ENCODE results near the gene MT4.
"Not testable (repeated sequence)": the region's sequence is repeated elsewhere in the genome, so short reads cannot be mapped to it uniquely, and the experiment has no call there.

MT4 gene

DNA sequence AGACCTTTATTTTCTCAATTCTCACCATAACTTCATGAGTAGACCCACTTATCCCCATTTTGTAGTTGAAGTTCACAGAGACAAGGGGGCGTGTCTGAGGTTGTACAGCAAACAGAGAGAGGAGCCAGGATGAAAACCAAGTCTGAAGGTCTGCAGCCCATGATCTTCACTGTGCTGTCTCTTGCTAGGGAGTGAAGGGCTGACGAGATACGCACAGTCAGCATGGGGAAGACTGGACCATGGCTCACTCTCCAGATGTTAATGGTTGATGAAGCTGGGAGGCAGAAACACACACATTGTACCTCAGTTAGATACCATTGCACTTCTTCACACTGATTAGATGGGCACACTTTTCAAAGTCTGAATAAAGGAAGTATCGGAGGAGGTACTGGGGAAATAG, 5.8 kb upstream of the MT4 start:
- DNase-seq, result no peak

DNA sequence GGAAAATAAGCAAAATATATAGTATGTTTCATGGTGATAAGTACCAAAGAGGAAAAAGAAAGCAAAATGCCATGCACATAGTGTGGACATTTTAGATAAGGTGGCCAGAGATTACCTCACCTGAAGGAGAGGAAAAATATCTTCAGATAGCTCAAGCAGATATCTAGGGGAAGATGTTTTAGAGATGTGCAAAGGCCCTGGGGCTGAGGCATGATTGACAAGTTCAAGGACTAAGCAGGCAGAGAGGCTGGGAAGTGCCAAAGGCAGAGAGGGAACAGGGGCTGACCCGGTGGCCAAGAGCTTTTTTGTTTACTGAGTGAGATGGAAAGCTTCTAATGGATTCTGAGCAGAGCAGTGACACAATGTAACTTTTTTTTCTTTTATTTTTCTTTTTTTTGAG, 4.4 kb upstream of the MT4 start:
- no peak for DNase-seq

DNA sequence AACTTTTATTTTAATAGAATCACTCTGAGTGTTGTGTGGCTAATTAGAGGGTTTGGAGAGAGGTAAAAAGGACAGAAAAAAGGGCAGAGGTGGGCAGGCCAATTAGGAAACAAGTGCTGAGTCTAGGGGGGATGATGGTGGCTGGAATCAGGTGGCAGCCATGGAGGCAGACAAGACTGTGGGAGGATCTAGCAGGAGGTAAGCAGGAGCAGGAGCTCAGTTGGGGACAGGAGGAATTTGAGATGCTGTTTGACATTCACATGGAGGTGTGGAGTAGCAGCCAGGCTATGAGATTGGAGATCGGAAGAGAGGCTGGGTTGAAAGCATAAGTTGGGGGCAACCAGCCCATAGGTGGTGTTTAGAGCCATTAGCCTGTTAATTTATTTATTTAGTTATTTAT, 3.7 kb upstream of the MT4 start:
- no peak for DNase-seq

DNA sequence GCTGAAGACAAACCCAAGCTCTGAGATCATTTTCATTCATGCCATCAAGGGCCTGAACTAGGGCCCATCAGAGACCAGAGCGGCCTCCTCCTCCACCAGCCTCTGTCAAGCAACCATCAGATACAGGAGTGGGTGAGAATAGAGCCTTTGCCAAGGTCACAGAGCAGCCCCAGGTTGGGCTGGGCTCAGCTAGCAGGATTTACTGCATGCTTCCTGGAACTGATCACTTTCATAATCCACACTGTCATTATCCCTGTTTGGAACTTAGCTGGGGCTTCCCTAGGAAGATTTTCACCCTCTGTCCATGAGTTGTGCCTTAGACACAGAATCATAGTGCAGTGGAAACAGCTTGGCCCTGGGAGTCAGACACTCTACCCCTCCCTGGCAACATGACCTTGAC, 5.1 kb downstream of the MT4 start:
- no peak for DNase-seq

DNA sequence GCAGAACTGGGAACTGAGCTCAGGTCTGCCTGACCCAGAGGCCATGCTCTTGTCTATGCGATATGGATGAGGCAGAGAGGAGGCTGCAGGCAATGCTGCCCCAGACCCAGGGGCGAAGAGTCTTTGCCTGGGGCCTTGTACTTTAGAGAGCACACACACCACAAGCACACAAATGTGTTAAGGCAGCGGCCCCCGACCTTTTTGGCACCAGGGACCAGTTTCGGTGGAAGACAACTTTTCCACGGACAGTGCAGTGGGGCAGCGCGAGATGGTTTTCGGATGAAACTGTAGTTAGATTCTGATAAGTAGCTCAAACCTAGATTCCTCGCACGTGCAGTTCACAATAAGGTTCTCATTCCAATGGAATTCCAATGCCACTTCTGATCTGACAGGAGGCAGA, 6.7 kb downstream of the MT4 start:
- DNase-seq, result no peak

DNA sequence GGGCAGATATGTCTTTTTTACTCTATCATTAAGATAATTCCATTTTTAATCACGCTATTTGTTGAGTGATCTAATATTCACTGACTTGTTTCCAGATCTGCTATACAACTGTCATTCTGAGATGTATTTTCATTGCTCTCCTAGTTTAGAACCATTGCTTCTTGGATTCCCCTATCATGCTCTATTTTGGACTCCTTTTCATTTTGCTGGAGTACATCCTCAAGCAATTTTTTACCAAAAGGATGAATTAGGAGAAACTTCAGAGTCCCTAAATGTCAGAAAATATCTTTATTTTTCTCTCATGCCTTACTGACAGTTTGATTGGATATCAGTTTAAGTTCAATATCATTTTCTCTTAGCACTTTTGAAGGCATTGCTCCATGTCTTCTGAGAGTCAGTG, 9.8 kb downstream of the MT4 start:
- no peak for DNase-seq

DNA sequence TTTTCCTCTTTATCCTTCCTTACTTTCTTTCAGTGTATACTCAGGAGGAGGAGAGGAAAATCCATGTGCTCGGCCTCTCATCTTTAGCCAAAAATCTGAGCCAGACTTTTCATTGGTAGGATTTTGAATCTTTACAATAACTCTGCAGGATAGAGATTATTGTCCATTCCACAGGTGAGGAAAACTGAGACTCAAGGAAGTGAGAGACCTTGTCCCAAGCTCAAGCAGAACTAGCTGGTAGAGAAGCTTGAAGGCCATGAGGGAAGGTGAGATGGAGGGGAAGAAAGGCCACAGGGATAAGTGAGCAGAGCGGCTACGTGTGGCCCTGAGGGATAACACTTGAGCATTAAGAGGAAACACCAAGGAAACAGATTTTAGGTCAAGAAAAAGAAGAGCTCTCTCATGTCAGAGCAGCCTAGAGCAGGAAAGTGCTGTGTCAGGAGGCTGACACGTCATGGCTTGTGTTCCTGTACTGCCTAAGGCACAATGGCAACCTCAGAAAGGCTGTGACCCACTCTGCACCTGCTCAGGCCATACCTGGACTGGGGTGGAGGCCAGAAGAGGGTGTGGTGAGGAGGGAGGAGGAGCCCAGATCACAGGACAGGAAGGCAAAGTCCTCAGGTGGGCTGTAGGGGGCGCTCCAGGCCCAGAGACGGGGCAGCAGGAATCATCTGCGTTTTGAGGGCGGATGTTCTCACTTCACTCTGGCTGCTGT, 11.9 kb downstream of the MT4 start:
- no peak for DNase-seq

DNA sequence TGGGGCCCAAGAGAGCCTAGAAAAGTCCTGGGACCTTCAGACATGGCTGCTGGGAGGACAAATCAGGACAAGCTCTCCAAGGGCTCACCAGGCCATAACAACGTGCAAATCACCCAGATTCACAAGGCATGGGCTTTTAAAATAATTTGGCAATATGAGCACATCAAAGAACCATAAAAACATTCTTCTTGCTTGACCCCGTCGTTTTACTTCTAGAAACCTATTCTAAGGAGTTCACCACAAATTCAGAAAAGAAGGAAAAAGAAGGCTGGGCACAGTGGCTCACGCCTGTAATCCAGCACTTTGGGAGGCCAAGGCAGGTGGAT, 12.4 kb downstream of the MT4 start:
- DNase-seq, result no peak

DNA sequence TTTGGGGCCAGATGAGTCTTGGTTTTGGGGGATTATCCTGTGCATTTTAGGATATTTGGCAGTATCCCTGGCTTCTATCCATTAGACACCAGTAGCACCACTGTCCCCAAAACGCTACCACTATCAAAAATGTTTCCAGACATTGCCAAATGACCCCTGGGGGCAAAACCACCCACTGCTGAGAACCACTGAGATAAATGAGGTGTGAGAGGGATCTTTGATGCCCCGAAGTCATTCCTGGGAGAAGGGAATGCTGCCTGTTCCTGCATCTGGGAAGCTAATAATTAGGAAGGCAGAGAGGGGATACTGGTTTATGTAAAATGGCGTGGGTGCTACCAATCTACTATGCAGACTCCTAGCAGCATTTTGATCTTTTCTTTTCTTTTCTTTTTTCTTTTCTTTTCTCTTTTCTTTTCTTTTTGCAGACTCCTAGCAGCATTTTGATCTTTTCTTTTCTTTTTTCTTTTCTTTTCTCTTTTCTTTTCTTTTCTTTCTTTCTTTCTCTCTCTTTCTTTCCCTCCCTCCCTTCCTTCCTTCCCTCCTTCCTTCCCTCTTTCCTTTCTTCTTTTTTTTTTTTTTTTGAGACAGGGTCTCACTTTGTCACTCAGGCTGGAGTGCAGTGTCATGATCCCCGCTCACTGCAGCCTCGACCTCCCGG, 15.6 kb downstream of the MT4 start:
- no peak for DNase-seq

DNA sequence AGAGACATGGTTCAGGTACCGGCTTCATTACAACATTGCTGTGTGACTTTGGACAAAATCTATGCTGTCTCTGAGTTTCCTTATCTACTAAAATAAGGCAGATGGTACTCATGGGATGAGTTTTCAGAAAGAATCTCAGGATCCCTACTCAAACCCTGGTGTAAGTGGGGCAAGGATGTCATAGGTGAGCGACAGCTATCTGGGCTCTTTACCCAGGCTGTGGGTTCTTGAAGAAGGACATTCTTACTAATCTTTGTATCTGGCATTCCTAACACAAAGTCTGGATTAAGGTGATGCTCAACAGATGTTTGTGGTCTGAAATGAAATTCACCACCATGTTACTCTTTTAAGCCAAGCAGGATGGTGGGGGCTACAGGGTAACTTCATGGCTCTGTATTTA, 18.0 kb downstream of the MT4 start:
- not testable (repeated sequence) for DNase-seq

DNA sequence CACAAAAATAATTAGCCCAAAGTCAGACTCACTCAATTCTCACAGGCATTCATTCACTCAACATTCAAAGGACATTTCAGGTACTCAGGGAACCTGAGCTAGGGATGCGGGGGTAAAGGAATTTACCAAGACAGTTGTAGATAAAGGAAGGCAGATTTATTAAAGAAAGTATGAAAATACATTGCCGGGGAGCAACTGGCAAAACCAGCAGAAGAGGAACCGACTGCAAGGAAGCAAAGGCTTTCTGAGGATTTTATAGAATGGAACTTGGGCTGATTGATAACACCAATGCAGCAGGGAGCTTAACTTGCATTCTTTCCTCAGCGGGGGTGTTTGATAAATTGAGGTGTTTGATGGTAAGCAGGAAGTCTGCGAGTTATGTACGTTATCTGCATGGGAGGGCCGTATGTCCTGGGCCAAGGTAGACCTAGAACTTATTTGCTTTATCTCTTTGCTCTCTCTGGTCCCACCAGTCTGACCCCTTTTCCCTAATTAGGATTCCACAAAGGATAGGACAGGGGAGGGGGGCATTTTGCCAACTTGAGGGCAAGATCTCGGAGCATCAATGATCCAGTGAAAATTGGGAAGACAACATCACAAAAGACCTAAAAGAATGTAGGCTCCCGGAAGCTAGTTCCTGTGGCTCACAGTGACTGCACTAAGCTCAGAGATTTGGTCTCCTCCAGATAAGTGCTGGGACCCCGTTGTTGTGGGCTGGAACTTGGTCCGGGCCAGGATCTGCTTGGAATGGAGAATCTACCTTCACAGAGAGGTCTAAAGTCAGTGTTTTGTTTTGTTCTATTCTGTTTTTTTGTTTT, 18.7 kb downstream of the MT4 start:
- no peak for DNase-seq

DNA sequence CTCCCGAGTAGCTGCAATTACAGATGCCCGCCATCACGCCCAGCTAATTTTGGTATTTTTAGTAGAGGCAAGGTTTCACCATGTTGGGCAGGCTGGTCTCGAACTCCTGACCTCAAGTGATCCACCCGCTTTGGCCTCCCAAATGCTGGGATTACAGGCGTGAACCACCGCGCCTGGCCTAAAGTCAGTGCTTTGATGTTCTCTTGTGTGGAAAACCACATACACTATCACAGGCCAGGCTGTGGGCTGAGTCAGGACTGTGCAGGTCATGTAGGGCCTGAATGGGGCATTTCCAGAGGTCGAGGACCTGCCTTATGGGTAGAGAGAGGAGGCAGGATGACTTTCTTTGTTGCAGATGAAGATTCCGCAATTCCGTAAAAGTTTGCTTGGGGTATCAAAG, 19.4 kb downstream of the MT4 start:
- no peak for DNase-seq

DNA sequence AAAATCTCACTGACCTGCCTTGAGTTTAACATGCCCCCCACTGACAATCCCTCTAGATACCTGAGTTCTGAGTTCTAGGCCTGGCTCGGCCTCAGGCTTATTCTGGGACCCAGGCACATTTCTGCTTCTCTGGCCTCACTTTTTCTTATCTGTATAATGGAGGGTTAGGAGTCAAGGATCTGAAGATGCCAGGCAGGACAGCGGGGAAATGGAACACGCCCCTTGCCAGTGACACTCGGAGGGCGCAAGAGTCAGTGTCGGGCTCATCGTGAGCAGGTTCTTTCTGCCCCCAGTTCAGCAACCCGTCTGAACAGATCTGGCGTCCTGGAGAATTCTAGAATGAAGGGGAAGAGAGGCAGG, 23.9 kb downstream of the MT4 start:
- no peak for DNase-seq

DNA sequence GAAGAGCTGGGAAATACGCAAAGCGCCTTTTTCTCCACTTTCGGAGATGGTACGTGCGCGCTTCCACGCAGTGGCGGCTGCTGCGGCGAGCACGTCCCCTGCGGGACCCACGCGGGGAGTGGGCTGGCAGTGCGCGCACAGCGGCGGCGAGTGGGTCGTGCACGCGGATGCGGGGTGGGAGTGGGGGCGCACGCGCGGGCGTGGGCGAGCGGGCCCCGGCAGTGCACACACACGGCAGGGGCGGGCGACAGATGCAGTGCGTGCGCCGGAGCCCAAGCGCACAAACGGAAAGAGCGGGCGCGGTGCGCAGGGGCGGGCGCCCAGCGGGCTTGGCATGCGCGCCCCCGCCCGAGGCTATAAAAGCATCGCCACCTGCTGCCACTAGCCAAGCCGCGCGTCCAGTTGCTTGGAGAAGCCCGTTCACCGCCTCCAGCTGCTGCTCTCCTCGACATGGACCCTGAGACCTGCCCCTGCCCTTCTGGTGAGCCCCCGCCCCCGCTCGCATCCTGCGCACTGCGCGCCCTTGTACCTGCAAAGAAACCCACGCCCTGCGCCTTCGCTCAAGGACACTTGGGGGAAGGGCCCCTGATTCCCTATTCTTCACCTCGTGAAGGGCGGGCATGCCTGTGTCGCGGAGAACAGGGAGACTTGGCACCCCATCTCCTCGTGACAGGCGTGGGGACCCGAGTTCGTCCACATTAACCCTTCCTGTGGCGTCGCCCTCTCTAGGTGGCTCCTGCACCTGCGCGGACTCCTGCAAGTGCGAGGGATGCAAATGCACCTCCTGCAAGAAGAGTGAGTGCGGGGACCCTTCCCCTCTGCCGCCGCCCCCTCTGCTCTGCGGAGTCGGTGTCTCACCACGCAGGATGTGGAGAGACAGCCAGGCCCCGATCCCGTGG, 24.5 kb downstream of the MT4 start, which contains the start of gene MT3:
TSS of gene MT3 (plus strand) at position 388 of the 899 bp plus-strand sequence. CDS start at position 451, 63 bp downstream.
- DNase-seq, result no peak

DNA sequence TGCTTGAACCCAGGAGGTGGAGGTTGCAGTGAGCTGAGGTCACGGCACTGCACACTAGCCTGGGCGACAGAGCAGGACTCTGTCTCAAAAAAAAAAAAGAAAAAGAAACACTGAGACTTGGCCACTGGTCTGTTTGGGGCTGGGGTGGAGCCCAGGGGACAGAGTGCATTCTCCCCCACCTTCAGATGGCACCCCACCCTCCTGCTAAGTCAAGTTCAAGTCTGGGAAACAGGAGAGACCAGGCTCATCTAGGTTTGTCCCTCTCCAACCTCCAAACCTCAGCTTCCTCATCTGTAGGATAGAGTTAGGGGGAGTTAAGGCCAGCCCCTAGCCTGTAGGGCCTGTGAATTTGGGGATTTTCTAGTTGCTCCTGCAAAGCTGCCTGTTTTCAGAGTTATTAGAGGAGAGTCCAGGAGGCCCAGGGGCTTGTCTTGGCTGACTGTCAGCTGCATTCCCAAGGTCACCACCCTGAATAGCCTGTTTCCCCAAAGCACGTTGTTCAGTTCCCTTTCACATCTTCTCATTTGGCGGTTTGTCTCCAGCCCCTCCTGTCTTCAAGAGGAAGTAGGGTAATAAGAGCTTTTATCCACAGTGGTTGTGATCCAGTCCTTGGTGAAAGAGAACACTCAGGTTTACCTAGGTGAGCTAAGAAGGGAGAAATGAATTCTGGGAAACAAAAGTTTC, 26.6 kb downstream of the MT4 start:
- no peak for DNase-seq

DNA sequence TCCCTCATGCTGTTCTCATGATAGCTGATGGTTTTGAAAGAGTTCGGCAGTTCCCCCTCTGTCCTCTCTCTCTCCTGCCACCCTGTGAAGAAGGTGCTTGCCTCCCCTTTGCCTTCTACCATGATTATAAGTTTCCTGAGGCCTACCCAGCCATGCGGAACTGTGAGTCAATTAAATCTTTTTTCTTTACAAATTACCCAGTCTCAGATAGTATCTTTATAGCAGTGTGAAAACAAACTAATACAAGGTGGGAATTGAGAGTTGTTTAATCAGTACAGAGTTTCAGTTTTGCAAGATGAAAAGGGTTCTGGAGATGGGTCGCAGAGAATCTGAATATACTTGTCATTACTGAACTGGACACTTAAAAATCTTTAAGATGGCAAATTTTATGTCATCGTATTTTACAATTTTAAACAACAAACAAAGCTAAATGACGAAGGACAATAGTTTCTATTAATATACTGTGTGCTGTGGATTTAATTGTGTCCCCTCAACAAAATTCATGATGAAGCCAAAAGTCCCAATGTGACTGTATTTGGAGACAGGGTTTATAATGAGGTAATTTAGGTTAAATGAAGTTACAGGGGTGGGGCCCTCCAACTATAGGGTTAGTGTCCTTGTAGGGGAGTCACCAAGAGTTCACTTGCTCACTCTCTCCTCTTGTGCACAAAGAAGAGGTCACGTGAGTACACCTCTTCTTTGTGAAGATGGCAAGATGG, 28.9 kb downstream of the MT4 start:
- DNase-seq, result no peak

DNA sequence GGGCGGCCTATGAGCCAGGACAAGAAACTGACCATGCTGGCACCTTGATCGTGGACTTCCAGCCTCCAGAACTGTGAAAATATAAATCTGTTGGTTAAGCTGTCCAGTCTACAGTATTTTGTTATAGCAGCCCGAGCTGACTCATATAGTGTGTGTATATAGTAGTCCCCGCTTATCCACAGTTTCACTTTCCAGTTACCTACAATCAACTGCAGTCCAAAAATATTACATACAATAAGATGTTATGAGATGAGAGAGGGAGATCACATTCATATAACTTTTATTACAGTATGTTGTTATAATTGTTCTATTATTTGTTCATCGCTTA, 29.4 kb downstream of the MT4 start:
- no peak for DNase-seq

DNA sequence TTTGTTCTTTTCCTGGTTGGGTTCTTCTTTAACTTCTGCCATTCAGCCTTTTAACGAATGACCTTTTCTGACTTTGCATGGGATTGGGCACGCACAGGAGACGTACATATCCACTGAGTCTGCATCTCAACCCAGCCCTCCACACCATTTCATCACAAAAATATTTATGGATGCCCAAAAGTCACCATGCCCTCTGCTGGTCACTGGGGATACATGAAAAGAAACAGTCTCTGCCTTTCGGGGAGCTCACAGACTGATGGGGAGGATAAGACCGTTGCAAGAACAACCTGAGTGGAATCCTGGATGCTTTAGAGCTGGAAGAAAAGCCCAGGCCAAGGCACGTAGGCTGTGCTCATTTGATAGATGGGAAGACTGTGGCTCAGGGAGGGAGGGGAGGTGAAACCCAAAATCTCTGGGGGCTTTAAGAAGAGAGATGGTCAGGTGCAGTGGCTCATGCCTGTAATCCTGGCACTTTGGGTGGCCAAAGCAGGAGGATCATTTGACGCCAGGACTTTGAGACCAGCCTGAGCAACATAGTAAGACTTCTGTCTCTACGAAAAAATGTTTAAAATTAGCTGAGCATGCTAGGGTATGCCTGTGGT, 35.6 kb downstream of the MT4 start:
- peak; percentile 68 for DNase-seq

DNA sequence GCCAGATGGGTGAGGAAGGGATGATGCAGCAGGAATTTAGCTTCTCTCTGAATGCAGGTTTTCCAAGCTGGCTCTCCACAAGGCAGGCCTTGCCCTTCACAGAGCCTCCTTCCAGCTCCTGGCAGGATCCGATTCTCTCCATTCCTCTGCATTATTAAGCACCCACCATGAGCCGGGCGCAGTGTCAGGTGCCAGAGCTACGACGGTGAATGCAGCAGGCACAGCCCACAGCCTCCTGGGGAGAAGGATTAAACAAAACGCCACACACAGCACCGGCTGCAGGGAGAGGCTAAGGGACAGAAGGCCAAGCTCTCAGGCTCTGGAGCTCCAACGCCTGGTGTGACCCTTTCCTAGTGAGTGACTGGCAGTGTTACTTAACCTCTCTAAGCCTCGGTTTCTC, 36.5 kb downstream of the MT4 start:
- no peak for DNase-seq

DNA sequence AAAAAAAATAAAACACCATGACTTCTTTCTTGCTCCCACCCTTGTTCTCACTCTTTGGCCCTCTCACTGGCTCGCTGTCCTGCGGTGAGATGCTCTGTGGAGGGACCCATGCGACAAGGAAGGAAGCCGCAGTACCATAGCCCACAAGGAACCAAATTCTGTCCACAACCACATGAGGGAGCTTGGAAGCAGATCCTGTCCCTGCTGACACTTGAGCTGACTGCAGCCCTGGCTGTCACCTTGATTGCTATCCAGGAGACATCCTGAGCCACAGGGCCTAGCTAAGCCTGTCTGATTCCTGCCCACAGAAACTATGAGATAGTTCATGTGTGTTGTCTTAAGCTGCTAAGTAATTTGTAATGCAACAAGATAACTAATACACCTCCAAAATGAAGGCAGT, 38.7 kb downstream of the MT4 start:
- peak; percentile 78 for DNase-seq

DNA sequence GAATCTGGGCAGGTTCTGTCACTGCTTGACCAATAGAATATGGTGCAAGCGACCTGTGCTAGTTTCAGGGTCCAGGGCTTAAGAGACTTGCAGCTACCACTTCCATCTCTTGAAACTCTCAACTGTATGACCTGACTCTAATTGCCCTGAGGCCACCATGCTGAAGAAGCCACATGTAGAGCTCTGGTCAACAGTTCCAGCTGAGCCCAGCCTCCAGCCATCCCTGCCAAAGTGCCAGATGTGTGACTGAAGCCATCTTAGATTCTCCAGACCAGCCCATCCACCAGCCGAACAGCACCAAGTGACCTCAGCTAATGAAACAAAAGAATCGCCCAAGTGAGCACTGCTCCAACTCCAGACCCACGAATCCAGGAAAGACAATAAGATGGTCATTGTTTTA, 40.1 kb downstream of the MT4 start:
- DNase-seq, result no peak

DNA sequence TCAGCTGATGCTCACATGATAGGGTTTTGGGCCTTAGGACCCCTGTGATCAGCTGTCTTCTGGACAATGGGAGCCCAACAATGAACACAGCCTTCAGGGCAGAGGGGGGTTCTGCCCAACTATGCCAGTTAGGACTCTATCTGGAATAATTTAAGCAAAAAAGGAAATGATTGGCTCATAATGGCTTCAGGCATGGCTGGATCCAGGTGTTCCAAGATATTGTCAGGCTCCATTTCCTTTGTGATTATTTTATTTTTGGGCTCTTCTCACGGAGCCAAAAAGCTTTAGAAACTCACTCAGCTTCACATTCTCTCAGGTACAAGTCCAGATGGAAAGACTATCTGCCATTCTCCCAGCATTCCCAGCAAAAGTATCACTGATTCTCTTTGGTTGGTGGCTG, 40.6 kb downstream of the MT4 start:
- no peak for DNase-seq
